Upper lobe of left lung (tissue), 6 donors: ENCODE data around the gene TTLL12. TPM values are rescaled to one million over a fixed set of nuclear protein-coding genes. Genes with fewer than 3 reads are reported as not detected.

Experiments used
- ATAC-seq, 2 donors: fragments of 200-7000 bp; cut with Tn5 transposase; one replicate each; pipeline ENCODE4 v1.9.1; 2022; ENCODE audit warnings: mild to moderate bottlenecking in 2 of 2, moderate library complexity in 2 of 2; ENCODE audit not compliant: low FRiP score in 2 of 2
- DNase-seq, 2 donors: peaks; one replicate each; pipeline ENCODE4 v3.0.0-alpha.2; 2019 to 2020
- H3K27ac ChIP-seq, 4 donors: fragments of 200-600 bp; sonication (generic); one replicate each; pipeline ENCODE4 v1.5.1; 2016 to 2019
- H3K27me3 ChIP-seq, 4 donors: fragments of 200-600 bp; sonication (generic); one replicate each; pipeline ENCODE4 v1.5.1; 2017 to 2019
- H3K36me3 ChIP-seq, 4 donors: fragments of 200-600 bp; sonication (generic); one replicate each; pipeline ENCODE4 v1.5.1; 2016 to 2019
- H3K4me1 ChIP-seq, 4 donors: fragments of 200-600 bp; sonication (generic); one replicate each; pipeline ENCODE4 v1.5.1; 2018 to 2019
- H3K4me3 ChIP-seq, 4 donors: fragments of 200-600 bp; sonication (generic); one replicate each; pipeline ENCODE4 v1.5.1; 2017 to 2019; ENCODE audit warnings: mild to moderate bottlenecking in 2 of 4, moderate library complexity in 1 of 4
- H3K9me3 ChIP-seq, 4 donors: fragments of 200-600 bp; sonication (generic); one replicate each; pipeline ENCODE4 v1.5.1; 2018 to 2019
- EP300 ChIP-seq, 4 donors: sonication (generic); formaldehyde crosslinking; IDR thresholded peaks; one replicate each; pipeline ENCODE4 v1.5.1; 2017; ENCODE audit warnings: antibody characterized with exemption in 4 of 4, control low read depth in 2 of 4
- POLR2A ChIP-seq, 4 donors: fragments of 450-650 bp; IDR thresholded peaks; one replicate each; pipeline ENCODE4 v1.5.1; 2016 to 2017; ENCODE audit warnings: antibody characterized with exemption in 4 of 4, mild to moderate bottlenecking in 2 of 4
- POLR2AphosphoS5 ChIP-seq, 2 donors: sonication (generic); formaldehyde crosslinking; IDR thresholded peaks; one replicate each; pipeline ENCODE4 v1.5.1; 2017; ENCODE audit warnings: antibody characterized with exemption in 2 of 2
- WGBS, 2 donors: methylation state at CpG; one replicate each; pipeline ENCODE4 v1.1.5; 2017 to 2018; 5-methylcytosine and 5-hydroxymethylcytosine counted together
- total RNA-seq, 6 donors: library from RNA; depleted of rRNA in 4 of 6; stranded (reverse); fragments of >200 nt in 4 of 6; gene quantifications; one replicate each; pipeline versions ENCODE4 v1.1.0 to v1.2.1, GENCODE V29; 2016 to 2021
- TF ChIP-seq, protein P1 (sequence below), 6 experiments: fragments of 450-650 bp in 4 of 6; fragments of 200-600 bp in 2 of 6; sonication (generic) in 2 of 6; IDR thresholded peaks; one replicate each; pipeline ENCODE4 v1.5.1; 2016 to 2019; ENCODE audit warnings: antibody characterized with exemption in 6 of 6
- donor health status: DM: no; HTN: no; CAD: no; lungs with moderate emphysema.
- donor health status: DM: no; HTN: yes; CAD: no; lungs with severe emphysema.

TTLL12 gene
- total RNA-seq, 6 donors from 2014 or later, result 19.6 to 49.2 (median 25.0) TPM

DNA sequence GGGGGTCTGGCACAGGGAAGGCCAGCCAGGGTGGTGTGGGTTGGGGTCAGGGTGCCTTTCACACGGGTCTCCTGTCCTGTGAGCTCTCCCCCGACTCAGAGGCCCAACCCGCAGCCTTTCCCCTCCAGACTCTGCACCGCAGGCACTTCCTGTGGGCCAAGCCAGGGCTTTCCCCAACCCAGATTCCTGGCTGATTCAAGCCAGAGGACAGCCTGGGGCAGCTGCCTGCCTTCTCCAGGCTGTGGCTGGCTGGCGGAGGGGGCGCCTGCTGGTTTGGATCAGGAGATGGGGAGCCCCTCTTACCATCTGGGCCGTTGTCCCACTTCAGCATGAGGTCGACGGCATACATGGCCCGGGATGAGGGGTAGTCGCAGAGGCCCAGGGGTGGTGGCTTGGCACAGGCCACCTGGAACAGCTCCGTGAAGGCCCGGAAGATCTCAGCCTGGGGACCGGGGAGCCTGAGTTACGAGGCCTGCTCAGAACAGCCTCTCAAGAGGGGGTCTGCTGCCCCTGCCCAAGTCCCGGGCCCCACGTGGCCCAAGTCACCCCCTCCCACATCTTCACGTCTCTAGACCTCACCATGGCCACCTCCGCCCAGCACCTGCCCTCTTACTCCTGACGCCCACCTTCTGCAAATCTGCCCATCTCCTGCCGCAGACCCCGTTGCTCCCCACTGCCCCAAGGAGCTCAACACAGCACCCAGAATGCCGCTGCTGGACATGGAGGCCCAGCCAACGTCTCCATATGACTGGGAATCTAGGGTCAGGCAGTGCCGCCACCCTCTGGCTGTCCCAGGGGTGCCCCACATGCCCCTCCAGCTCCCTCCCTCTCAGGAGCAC, 18.2 kb downstream of the TTLL12 start:
- ATAC-seq, result no peak
- no peak overlapping the region for H3K27ac ChIP-seq
- H3K4me3 ChIP-seq, result no peak overlapping the region
- H3K4me1 ChIP-seq, result peaks cover 6 to 15% (median 9%) of the 10 kb centered on the region in 4 donors
- H3K36me3 ChIP-seq, result peaks cover 5 to 57% (median 38%) of the 10 kb centered on the region in 4 donors
- H3K27me3 ChIP-seq, result no peaks in the 10 kb centered on the region
- WGBS, 2 donors, result 85 to 89% methylated on average over 12 to 21 of the region's 25 CpGs
- H3K9me3 ChIP-seq, result no peaks in the 10 kb centered on the region
- peak in 1 of 2 donors; percentile 66 for DNase-seq
- TF ChIP-seq POLR2A (IDR thresholded peaks at IDR 0.05) (no peak), POLR2AphosphoS5 (IDR thresholded peaks at IDR 0.05) (no peak), EP300 (IDR thresholded peaks at IDR 0.05) (no peak)
- TF ChIP-seq, protein P1, sequence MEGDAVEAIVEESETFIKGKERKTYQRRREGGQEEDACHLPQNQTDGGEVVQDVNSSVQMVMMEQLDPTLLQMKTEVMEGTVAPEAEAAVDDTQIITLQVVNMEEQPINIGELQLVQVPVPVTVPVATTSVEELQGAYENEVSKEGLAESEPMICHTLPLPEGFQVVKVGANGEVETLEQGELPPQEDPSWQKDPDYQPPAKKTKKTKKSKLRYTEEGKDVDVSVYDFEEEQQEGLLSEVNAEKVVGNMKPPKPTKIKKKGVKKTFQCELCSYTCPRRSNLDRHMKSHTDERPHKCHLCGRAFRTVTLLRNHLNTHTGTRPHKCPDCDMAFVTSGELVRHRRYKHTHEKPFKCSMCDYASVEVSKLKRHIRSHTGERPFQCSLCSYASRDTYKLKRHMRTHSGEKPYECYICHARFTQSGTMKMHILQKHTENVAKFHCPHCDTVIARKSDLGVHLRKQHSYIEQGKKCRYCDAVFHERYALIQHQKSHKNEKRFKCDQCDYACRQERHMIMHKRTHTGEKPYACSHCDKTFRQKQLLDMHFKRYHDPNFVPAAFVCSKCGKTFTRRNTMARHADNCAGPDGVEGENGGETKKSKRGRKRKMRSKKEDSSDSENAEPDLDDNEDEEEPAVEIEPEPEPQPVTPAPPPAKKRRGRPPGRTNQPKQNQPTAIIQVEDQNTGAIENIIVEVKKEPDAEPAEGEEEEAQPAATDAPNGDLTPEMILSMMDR (IDR thresholded peaks at IDR 0.05), result no peak

GRCh38 chr22:43167001-43167589, 19.8 kb downstream of the TTLL12 start:
- ATAC-seq (no peak), DNase-seq (peak in 1 of 2 donors; percentile 68)
- Histone ChIP-seq H3K36me3 (peaks cover 0 to 57% (median 39%) of the 10 kb centered on the region in 4 donors), H3K4me1 (peaks cover 6 to 19% (median 14%) of the 10 kb centered on the region in 4 donors), H3K4me3 (no peak overlapping the region), H3K27ac (no peak overlapping the region), H3K27me3 (no peaks in the 10 kb centered on the region), H3K9me3 (no peaks in the 10 kb centered on the region)
- TF ChIP-seq POLR2A (IDR thresholded peaks at IDR 0.05) (no peak), EP300 (IDR thresholded peaks at IDR 0.05) (no peak), POLR2AphosphoS5 (IDR thresholded peaks at IDR 0.05) (no peak)
- TF ChIP-seq, protein P1 (IDR thresholded peaks at IDR 0.05), result no peak
- 88 to 90% methylated on average over 13 to 19 of the region's 19 CpGs for WGBS, 2 donors

DNA sequence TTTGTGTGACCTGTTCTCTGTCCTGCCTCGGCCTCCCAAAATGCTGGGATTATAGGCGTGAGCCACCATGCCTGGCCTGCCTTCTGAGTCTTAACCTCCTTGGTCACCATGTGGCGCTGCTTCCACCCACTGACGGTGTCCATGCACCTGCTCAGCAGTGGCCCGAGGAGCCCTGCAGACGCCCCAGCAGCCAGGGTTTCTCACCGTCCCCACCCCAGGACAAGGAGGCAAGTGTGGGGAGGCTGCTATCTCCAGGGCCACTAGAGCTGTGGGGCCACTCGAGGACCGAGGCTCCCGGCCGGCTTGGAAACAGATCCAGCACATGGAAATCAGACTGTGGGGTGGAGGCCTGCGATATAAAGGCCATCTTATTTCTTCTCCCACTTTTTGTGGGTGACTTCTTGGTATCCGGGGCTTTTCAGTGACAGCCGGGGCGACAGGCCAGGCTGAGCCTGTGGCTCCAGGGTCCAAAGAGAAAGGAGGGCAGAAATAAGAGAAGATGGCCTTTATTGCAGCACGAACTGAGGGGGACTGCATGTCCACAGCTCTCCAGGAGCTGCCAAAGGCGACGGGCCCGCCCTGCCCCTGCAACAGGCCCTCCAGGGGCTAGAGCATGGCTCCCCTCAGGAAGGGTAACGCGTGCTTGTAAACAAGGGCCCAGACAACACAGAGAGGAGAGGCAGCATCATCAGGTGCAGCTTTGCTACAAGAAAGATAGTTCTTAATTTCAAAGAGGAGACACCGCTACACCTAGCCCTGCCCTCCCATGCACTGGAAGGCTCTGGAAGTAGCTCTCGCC, 20.6 kb downstream of the TTLL12 start:
- Histone ChIP-seq H3K36me3 (peaks cover 0 to 52% (median 35%) of the 10 kb centered on the region in 4 donors), H3K4me1 (peaks cover 6 to 19% (median 14%) of the 10 kb centered on the region in 4 donors), H3K4me3 (no peak overlapping the region), H3K27me3 (no peaks in the 10 kb centered on the region), H3K27ac (no peak overlapping the region), H3K9me3 (no peaks in the 10 kb centered on the region)
- no peak for DNase-seq
- 79 to 88% methylated on average over 19 to 23 of the region's 23 CpGs for WGBS, 2 donors
- TF ChIP-seq, protein P1 (IDR thresholded peaks at IDR 0.05), result no peak
- no peak for TF ChIP-seq POLR2AphosphoS5 (IDR thresholded peaks at IDR 0.05)
- no peak for TF ChIP-seq POLR2A (IDR thresholded peaks at IDR 0.05)
- TF ChIP-seq EP300 (IDR thresholded peaks at IDR 0.05), result no peak
- no peak for ATAC-seq

DNA sequence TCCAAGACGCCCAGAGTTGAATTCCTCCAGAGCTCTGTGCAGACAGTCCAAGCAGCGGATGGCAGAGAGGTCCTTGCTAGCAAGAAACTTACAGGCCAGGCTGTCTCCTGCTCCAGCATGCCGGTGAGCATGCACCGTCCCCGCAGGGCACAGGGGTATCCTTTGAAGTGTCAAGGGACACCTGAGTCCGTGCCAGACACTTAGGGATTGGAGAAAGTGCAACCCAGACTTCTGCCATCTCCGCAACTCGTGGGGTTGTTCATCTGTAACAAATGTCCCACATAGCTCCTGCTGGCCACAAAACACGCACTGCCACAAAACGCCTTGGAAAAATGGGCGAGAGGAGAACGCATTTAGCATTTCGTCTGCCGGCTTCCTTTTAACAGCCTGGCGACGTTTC, 22.3 kb downstream of the TTLL12 start:
- no peaks in the 10 kb centered on the region for H3K27me3 ChIP-seq
- H3K4me1 ChIP-seq, result peaks cover 12 to 27% (median 20%) of the 10 kb centered on the region in 4 donors
- no peaks in the 10 kb centered on the region for H3K9me3 ChIP-seq
- H3K27ac ChIP-seq, result no peak overlapping the region
- no peak for DNase-seq
- ATAC-seq, result no peak
- 40 to 46% methylated on average over 15 to 16 of the region's 16 CpGs for WGBS, 2 donors
- H3K36me3 ChIP-seq, result peaks cover 0 to 53% (median 35%) of the 10 kb centered on the region in 4 donors
- TF ChIP-seq POLR2A (IDR thresholded peaks at IDR 0.05) (no peak), EP300 (IDR thresholded peaks at IDR 0.05) (no peak), POLR2AphosphoS5 (IDR thresholded peaks at IDR 0.05) (no peak)
- TF ChIP-seq, protein P1 (IDR thresholded peaks at IDR 0.05), result no peak
- H3K4me3 ChIP-seq, result no peak overlapping the region
